NCI-H1436 (cell line): Measurements from ENCODE around the gene PRKCA.

Experiments used
- DNase-seq: peaks from one replicate; lab custom pipeline; 2025; lab: John Stamatoyannopoulos, UW

The PRKCA gene

GRCh38 chr17:66414561-66415175, 112.3 kb downstream of the PRKCA start:
- no peak for DNase-seq

DNA sequence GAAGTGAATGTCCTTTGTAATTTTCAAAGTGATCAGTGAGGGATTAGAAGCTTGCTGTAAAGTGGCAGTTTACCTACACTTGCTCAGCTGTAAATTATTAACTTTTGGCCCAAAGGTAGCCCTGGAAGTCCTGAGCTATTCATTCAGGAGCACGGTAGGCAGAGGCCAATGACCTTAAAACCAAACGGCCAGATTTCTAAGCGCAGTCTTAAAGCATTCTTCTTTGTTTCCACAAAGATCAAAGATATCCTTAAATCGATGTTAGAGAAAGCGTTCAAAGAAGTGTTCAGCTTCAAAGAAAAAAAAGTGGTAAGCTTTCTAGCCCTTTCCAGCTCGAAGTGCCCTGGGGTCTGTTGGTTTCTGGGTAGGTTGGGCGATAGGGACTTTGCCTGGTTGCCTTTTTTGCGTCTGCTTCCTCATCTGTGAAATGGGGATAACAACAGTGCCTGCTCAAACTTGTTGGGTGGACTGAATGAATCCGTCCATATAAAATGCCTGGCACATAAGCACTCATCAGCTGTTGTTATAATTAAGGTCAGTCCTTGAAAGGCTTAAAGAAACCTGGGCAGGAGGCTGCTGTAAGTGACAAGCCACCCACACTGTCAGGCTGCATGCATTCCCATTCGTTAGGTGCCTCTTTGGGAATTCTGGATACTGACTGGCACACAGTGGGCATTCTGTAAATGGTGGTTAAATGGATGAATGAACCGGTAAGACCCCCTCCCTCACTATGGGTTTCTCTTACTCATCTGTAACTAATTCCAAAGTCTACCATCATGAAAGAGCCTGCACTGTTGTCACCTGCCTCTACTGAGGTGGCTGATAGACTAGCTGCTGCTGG, 113.2 kb downstream of the PRKCA start:
- no peak for DNase-seq

- no peak for DNase-seq
These were observed 114.0 kb downstream of the PRKCA start for GRCh38 chr17:66416207-66416940.

GRCh38 chr17:66417300-66417719, 114.9 kb downstream of the PRKCA start:
- DNase-seq = no peak

DNA sequence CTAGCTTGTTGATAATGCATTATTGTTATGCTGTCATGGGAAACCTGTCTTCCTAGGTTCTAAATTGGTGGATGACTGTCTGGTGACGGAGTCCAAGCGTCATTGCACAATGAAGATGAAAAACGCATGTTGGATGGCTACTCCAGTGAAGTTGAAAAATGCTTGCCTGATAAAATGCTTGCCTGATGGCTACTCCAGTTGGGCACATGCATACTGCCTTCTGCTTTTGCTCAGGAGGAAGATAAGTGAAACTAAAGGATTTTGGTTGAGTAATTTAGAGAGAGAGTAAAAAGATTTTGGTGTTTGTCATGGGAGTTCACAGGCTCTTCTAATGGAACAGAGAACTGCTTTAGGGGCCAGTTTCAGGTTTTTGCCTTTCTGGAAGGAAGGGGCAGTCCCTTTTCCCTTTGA, 118.6 kb downstream of the PRKCA start:
- DNase-seq = no peak

- no peak for DNase-seq
These were observed 119.8 kb downstream of the PRKCA start for GRCh38 chr17:66422186-66422585.

DNA sequence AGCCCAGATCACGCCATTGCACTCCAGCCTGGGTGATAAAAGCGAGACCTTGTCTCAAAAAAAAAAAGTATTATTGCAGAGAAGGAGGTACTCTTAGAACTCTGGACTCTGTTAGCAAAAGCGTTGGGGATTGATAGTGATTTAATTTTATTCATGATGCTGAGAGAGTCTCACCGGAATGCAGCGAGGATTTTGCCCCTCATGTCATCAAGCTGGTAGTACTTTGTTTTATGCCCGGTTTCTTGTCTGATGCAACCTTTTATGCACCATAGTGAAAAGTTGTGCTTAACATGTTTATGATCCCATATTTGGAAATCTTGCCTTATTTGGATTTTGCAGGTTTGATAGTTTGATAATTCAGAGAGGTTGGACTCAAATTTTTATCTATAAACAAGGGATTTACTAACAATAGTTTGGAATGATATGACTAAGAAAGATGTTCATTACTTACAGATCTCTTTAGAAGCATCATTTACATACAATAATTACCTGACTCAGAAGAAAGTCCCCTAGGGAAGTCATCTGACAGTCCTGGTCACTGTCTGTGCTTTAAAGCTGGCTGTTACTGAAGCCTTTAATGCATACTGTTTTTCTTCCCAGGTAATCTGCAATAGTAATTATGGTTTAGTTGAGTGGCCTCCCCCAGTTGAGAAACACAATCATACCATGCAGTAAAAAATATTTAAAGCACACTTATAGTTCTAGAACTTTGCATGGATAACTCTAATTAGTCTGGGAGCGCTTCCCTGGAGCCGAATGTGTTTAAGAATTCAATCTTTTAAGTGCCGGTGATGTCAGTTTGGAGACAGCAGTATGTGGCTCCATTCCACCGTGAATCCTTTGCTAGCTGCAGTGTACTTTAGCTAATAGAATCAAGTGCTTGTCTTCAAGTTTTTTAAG, 120.9 kb downstream of the PRKCA start:
- DNase-seq = no peak

- DNase-seq = no peak
These were observed 123.5 kb downstream of the PRKCA start for GRCh38 chr17:66425756-66426396.

- DNase-seq = peak; percentile 28
These were observed 124.1 kb downstream of the PRKCA start for GRCh38 chr17:66426397-66427033.

DNA sequence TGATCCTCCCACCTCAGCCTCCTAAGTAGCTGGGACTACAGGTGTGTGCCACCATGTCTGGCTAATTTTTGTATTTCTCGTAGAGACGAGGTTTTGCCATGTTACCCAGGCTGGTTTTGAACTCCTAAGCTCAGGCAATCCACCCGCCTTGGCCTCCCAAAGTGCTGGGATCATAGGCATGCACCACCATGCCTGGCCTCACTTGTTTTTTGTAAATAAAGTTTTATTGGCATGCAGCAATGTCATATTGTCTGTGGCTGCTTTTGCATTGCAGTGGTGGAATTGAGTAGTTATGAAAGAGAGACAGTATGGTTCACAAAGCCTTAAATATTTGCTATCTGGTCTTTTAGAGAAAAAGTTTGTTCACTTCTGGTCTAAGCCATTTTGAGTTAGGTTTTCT, 124.7 kb downstream of the PRKCA start:
- DNase-seq = no peak

- no peak for DNase-seq
These were observed 127.3 kb downstream of the PRKCA start for GRCh38 chr17:66429680-66430079.

DNA sequence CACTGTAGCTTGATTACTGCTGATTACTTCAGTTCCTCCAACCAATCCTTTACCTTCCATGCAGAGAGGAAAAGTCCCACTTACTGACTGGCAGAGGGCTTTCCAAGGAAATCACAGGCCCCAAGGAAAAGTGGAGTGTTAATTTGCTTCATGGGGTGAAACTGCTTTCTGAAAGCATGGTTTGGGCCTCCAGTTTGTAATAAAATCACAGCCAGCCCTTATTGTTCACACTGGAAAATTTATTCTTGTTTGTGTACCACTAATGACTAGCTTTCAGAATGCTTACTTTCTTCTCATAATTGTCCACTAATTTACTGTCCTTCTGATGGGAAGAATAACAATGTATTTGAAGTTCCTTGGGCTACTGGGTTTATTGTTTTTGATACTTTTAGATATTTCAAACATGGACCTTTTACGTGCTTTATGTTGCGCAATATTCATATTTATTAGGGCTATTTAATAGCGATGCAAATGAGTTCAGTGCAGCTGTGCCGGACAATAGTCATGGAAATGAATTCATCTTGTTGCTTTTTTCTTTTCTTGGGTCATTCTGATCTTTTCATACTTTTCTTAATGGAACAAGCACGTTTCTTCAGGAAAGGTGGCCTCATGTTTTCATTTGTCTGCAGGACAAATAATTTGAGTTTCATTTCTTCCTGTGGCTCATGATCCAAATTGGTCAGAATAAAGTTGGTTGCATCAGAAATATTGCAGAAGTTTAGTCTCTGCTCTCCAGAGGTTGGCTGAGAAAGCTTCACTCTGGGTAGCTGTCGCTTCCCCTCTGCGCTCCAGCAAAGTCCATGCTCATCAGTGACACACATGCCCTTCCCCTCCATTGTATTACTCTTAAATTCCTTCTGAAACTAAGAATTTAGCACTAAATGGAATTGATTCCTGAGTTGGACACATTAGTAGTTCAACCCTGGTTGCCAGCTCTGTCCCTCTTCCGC, 128.7 kb downstream of the PRKCA start:
- no peak for DNase-seq

DNA sequence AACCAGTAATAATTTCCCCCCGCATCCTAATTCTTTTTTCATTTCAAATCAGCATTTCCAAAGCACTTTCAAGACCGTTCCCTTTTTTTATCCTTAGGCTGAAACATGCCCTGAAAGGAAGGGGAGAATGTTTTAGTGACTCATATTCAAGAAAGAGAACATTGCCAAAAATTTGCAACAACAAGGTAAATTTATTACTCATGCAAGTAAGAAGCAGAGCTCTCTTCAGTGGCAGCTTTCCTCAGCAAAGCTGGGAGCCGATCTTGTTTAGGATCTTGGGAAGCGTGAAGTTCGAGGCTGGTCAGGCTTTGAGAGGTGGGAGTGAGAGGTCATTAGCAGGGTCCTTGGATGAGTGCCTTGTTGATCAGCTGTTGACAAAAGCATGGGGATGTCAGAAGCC, 129.5 kb downstream of the PRKCA start:
- no peak for DNase-seq

DNA sequence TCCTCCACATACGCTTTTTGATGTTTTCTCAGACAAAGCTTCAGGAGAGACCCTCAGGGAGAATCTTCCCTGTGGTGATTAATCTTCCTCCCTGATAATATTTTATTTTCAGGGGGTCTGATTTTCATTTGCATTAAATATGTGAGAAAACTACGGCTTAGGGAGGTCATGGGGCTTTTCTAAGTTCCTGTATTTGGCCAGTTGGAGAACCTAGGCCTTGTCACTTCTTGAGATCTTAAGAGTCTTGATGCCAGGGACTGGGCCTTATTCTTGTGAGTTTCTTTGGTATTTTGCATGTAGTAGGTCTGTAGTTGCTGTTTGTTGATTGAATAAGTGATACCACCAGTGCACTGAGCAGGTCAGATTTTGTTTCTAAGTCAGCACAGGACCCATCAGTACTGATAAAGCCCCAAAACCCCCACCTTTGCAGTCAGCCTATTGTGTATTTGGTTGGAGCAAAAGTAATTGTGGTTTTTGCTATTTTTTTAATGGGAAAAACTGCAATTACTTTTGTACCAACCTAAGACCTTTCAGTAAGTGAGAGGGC, 130.1 kb downstream of the PRKCA start:
- DNase-seq = no peak

GRCh38 chr17:66432996-66433551, 130.7 kb downstream of the PRKCA start:
- no peak for DNase-seq

DNA sequence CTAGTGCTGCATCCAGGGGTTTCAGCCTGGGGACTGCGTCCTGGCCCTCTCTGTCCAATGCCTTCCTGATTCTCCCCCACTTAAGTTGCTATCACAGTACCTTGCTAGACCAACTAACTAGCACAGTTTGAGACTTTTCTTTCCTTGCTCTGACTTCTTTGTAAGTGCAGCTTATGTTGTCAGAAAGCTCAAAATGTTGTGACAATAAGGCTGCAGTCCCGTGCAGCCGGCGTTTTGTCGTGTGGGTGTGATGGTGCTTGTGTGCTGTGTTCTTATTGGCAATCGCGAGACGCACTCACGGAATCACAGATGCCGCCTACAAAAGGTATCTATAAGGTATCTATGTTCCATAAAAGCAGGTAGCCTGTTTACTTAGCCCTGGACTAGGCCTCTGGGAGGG, 132.8 kb downstream of the PRKCA start:
- DNase-seq = no peak

- DNase-seq = no peak
These were observed 134.2 kb downstream of the PRKCA start for GRCh38 chr17:66436631-66437030.

GRCh38 chr17:66437476-66438026, 135.1 kb downstream of the PRKCA start:
- DNase-seq = no peak

GRCh38 chr17:66438101-66438500, 135.7 kb downstream of the PRKCA start:
- DNase-seq = no peak
